Tibial nerve (tissue), 4 donors: ENCODE results near the gene TBC1D22A. TPM values are rescaled to one million over a fixed set of nuclear protein-coding genes. Genes with fewer than 3 reads are reported as not detected.
"Not testable (repeated sequence)": the region's sequence is repeated elsewhere in the genome, so short reads cannot be mapped to it uniquely, and the experiment has no call there.

ENCODE experiments used
- DNase-seq, 2 donors: peaks; one replicate each; pipeline ENCODE4 v3.0.0-alpha.2; 2019; ENCODE audit warnings: low spot score in 2 of 2
- H3K27ac ChIP-seq, 4 donors: fragments of 200-600 bp; sonication (generic) in 3 of 4; one replicate each; pipeline ENCODE4 v1.5.1; 2017 to 2019; ENCODE audit warnings: mild to moderate bottlenecking in 1 of 4
- H3K27me3 ChIP-seq, 2 donors: fragments of 200-600 bp; sonication (generic) in 1 of 2; one replicate each; pipeline versions ENCODE4 v1.5.1 to v1.6.0; 2017 to 2019
- H3K36me3 ChIP-seq, 3 donors: fragments of 200-600 bp; sonication (generic); one replicate each; pipeline ENCODE4 v1.5.1; 2018 to 2019
- H3K4me1 ChIP-seq, 4 donors: fragments of 200-600 bp; sonication (generic) in 3 of 4; one replicate each; pipeline ENCODE4 v1.5.1; 2017 to 2019
- H3K4me3 ChIP-seq, 4 donors: fragments of 200-600 bp; sonication (generic) in 3 of 4; one replicate each; pipeline ENCODE4 v1.5.1; 2017 to 2019; ENCODE audit warnings: mild to moderate bottlenecking in 1 of 4, moderate library complexity in 1 of 4
- H3K9me3 ChIP-seq, 4 donors: fragments of 200-600 bp; sonication (generic) in 3 of 4; one replicate each; pipeline ENCODE4 v1.5.1; 2017 to 2019
- CTCF ChIP-seq, 5 experiments: fragments of 200-600 bp in 3 of 5; fragments of 450-650 bp in 2 of 5; sonication (generic) in 3 of 5; IDR thresholded peaks; one replicate each; pipeline ENCODE4 v1.5.1; 2016 to 2019; ENCODE audit warnings: antibody characterized with exemption in 5 of 5, mild to moderate bottlenecking in 3 of 5, moderate library complexity in 2 of 5
- EP300 ChIP-seq, 2 donors: sonication (generic); formaldehyde crosslinking; IDR thresholded peaks; one replicate each; pipeline ENCODE4 v1.6.1; 2017; ENCODE audit warnings: antibody characterized with exemption in 2 of 2, mild to moderate bottlenecking in 1 of 2
- POLR2A ChIP-seq, 2 donors: fragments of 450-650 bp; IDR thresholded peaks; one replicate each; pipeline ENCODE4 v1.6.1; 2017; ENCODE audit warnings: antibody characterized with exemption in 2 of 2, mild to moderate bottlenecking in 2 of 2, moderate library complexity in 2 of 2
- WGBS, 2 donors: methylation state at CpG; one replicate each; pipeline ENCODE4 v1.1.5; 2018; 5-methylcytosine and 5-hydroxymethylcytosine counted together
- total RNA-seq, 4 donors: library from RNA; depleted of rRNA; stranded (reverse); fragments of >200 nt; gene quantifications; one replicate each; pipeline ENCODE4 v1.1.0, GENCODE V29; 2016

TBC1D22A gene
- total RNA-seq, 4 donors from 2014 or later: 27.3 to 35.4 (median 29.3) TPM

GRCh38 chr22:47116426-47117341, 354.2 kb downstream of the TBC1D22A start:
- Histone ChIP-seq H3K9me3 (no peaks in the 10 kb centered on the region), H3K4me3 (no peak overlapping the region), H3K27ac (no peak overlapping the region), H3K4me1 (no peaks in the 10 kb centered on the region), H3K36me3 (peaks cover 0 to 37% (median 4%) of the 10 kb centered on the region in 3 donors), H3K27me3 (no peaks in the 10 kb centered on the region)
- WGBS, 2 donors: 92 to 93% methylated on average over 27 to 28 of the region's 28 CpGs
- TF ChIP-seq POLR2A (IDR thresholded peaks at IDR 0.05) (no peak), EP300 (IDR thresholded peaks at IDR 0.05) (no peak), CTCF (IDR thresholded peaks at IDR 0.05) (no peak)
- no peak for DNase-seq

GRCh38 chr22:47117442-47117841, 355.0 kb downstream of the TBC1D22A start:
- H3K4me3 ChIP-seq, DNase-seq, H3K4me1 ChIP-seq, H3K27me3 ChIP-seq, H3K9me3 ChIP-seq, H3K27ac ChIP-seq: not testable (repeated sequence)
- 94% methylated on average over 11 to 12 of the region's 18 CpGs for WGBS, 2 donors
- H3K36me3 ChIP-seq: peaks cover 0 to 32% (median 0%) of the 10 kb centered on the region in 3 donors

- Histone ChIP-seq H3K4me3 (no peak overlapping the region), H3K9me3 (no peaks in the 10 kb centered on the region), H3K4me1 (no peaks in the 10 kb centered on the region), H3K27ac (no peak overlapping the region), H3K36me3 (peaks cover 0 to 22% (median 0%) of the 10 kb centered on the region in 3 donors), H3K27me3 (no peaks in the 10 kb centered on the region)
- no peak for TF ChIP-seq POLR2A (IDR thresholded peaks at IDR 0.05)
- TF ChIP-seq CTCF (IDR thresholded peaks at IDR 0.05): no peak
- TF ChIP-seq EP300 (IDR thresholded peaks at IDR 0.05): no peak
- WGBS, 2 donors: 96% methylated on average over 8 of the region's 8 CpGs
- DNase-seq: no peak
Observed at GRCh38 chr22:47119181-47119580, 356.7 kb downstream of the TBC1D22A start.

GRCh38 chr22:47120399-47120798, 357.9 kb downstream of the TBC1D22A start:
- H3K9me3 ChIP-seq: no peaks in the 10 kb centered on the region
- H3K36me3 ChIP-seq: peaks cover 0 to 22% (median 0%) of the 10 kb centered on the region in 3 donors
- no peak overlapping the region for H3K27ac ChIP-seq
- no peak overlapping the region for H3K4me3 ChIP-seq
- TF ChIP-seq EP300 (IDR thresholded peaks at IDR 0.05): no peak
- DNase-seq: no peak
- H3K4me1 ChIP-seq: no peaks in the 10 kb centered on the region
- WGBS, 2 donors: 95 to 100% methylated on average over 2 of the region's 2 CpGs
- H3K27me3 ChIP-seq: no peaks in the 10 kb centered on the region

- no peaks in the 10 kb centered on the region for H3K4me1 ChIP-seq
- TF ChIP-seq CTCF (IDR thresholded peaks at IDR 0.05) (no peak), POLR2A (IDR thresholded peaks at IDR 0.05) (no peak), EP300 (IDR thresholded peaks at IDR 0.05) (no peak)
- DNase-seq: no peak
- peaks cover 0 to 13% (median 0%) of the 10 kb centered on the region in 3 donors for H3K36me3 ChIP-seq
- 98 to 99% methylated on average over 11 of the region's 11 CpGs for WGBS, 2 donors
- no peak overlapping the region for H3K4me3 ChIP-seq
- no peak overlapping the region for H3K27ac ChIP-seq
- H3K27me3 ChIP-seq: no peaks in the 10 kb centered on the region
- H3K9me3 ChIP-seq: no peaks in the 10 kb centered on the region
Observed at GRCh38 chr22:47121791-47122190, 359.3 kb downstream of the TBC1D22A start.

- Histone ChIP-seq H3K9me3 (no peaks in the 10 kb centered on the region), H3K27ac (no peak overlapping the region), H3K4me3 (no peak overlapping the region), H3K36me3 (peaks cover 0 to 8% (median 0%) of the 10 kb centered on the region in 3 donors), H3K4me1 (no peaks in the 10 kb centered on the region), H3K27me3 (no peaks in the 10 kb centered on the region)
- no peak for DNase-seq
- no peak for TF ChIP-seq POLR2A (IDR thresholded peaks at IDR 0.05)
- no peak for TF ChIP-seq CTCF (IDR thresholded peaks at IDR 0.05)
- TF ChIP-seq EP300 (IDR thresholded peaks at IDR 0.05): no peak
- WGBS, 2 donors: 87 to 89% methylated on average over 9 of the region's 9 CpGs
Observed at GRCh38 chr22:47122441-47123000, 360.1 kb downstream of the TBC1D22A start.
